DMS 273 (cell line): ENCODE data around the gene RAB5B.
"Not testable (repeated sequence)": the region's sequence is repeated elsewhere in the genome, so short reads cannot be mapped to it uniquely, and the experiment has no call there.

Experiments used
- DNase-seq: peaks from one replicate; lab custom pipeline; 2025; ENCODE audit not compliant: unreplicated experiment; lab: John Stamatoyannopoulos, UW

Gene RAB5B

DNA sequence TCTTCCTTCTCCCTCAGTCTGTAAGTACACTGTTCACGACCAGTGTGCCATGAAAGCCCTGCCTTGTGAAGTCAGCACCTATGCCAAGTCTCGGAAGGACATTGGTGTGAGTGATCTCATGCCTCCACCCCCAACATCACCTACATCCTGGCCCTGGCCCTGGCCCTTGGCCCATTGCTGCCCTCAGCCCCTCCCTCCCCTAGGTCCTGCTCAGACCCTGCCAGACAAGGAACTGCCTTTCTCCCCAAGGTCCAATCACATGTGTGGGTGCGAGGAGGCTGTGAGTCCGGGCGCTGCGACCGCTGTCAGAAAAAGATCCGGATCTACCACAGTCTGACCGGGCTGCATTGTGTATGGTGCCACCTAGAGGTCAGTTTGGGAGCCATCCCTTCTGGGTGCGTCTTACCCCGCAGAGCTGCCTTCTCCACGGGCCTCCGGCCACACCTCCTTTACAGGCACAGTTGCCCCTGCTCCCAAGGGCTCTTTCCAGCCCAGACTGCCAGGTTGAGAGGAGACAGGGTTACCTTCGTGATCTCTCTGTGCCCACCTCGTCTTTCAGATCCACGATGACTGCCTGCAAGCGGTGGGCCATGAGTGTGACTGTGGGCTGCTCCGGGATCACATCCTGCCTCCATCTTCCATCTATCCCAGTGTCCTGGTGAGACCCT is 33.7 kb upstream of the RAB5B start:
- DNase-seq, result peak; percentile 82

DNA sequence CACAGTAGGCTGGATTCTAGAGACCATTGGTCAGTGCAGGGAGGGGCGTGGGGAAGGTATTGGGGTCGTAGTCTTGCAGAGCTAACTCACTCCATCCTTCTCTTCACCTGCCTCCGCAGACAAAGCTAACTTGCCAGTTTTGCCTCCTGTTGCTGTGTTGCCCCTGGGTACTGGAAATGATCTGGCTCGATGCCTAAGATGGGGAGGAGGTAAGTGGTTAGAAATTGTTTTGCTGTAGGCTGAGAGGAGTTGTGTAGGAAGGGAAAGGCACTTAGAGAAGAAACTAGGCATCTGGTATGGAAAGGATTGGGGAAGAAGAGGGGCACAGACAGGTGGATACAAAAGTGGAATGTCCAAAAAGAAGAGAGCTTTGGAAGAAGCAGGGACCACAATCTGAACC is 31.8 kb upstream of the RAB5B start:
- no peak for DNase-seq

DNA sequence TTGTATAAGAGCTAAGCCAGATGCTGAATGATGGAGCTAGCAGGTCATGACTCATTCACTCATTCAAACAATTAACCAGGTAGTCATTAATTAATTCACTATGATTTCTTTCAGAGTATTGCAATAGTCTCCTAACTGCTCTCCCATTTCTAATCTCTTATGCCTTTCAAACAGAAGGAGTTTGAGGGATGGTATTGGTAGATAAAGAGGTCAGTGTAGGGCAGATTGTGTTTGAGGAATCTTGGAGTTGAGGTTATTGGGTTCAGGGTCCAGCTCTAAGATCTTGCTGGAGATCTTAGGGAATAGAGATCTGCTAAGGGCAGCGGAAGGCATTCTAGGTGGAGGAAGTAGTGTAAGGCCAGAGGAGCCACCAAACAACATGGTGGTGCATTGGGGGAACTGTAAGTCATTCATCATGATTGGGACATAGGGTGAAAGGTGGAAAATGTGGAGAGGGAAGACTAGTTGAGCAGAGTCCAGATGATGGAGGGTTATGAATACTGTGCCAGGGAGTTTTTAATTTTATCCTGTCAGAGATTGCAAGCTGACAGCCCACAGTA is 31.2 kb upstream of the RAB5B start:
- DNase-seq, result no peak

DNA sequence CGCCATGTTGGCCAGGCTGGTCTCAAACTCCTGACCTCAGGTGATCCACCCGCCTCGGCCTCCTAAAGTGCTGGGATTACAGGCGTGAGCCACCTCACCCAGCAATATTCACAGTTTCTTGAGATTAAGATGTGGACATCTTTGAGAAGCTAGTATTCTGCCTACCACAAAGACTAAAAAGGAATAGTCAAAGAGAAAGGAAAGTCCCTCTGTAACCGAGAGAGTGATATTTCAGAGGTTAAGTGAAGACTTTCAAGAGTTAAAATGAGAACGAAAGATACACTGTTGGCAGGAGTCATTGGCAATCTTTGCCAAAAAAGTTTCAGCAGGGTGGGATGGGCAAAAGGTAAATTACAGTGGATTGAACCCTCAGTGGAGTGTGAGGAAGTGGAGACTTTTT is 27.3 kb upstream of the RAB5B start:
- no peak for DNase-seq

DNA sequence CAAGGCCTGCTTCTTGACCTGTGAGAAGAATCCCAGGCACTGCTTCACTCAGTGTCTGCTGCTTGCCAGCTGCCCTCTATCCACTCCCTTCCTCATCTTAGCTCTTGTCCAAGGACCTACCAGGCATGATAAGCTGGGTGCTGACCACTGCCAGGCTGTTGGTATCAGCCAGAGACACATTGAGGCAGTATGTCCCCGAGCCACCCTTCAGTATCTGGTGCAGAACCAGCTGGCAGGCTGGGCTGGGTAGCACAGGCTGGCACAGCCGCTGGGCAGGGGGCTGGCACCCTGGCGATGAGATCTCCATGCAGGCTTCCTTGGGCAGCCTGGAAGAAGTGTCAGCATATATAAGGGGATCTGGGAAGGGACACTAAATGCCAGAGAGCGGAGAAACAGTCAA is 18.5 kb upstream of the RAB5B start:
- no peak for DNase-seq

DNA sequence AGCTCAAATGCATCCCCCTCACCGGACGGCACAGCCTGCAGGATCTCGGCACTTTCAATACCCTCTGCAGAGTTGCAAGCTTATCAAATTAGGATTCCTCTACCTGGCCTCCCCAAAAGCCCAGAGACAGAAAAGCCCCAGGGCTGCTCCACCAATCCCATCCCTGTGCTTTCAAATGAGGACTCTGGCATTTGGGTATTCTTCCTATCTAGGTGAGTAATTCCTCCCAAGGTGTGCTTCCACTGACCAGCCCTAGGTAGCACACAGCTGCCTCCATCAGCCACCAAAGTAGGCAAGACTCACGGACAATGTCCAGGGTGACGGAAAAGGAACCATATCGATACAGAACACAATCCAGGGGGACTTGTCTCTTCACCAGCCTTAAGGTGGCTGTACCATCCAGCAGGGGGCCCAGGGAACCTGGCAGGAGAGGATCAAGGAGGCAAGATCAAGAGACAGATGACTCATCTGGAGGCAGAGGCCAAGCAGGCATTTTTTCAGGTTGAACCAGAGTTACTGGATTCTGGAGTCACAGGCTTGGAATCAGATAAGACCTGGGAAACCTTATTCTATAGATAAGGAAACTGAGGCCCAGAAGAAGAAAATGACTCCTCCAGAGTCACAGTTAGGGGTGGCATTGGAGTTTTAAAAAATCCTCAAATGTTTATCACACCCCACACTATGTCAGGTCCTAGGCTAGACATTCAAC is 17.9 kb upstream of the RAB5B start:
- peak; percentile 43 for DNase-seq

DNA sequence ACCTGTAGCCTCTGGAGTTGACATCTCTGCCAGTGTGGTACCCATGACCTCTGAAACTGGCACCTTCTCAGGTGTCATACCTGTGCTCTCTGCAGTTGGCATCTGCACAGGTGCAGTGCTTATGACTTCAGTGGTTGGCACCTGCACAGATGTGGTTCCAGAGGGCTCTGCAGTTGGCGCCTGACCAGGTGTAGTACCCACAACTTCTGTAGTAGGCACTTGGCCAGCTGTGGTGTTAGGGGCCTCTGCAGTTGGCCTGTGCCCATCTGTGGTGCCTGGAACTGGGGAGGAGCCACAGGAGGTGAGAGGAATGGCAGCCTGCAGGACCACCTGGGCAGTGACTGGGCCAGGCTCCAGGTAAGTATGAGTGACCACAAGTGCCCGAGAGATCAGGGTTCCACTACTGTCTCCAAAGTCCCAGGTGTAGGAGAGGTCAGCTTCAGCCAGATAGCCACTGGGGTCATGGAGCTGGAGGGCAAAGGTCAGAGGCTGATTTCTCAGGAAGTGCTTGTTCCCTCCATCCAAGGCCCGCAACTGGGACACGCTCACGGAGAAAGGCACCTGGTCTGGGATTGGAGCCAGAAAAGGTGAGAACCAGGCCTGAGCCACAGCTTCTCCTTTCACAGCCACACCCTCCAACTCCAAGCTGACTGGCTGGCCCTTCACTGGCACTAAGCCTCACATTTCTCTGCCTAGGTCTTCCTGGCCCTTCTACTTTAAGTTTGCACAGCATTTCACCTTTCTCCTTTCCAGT is 16.6 kb upstream of the RAB5B start:
- no peak for DNase-seq

DNA sequence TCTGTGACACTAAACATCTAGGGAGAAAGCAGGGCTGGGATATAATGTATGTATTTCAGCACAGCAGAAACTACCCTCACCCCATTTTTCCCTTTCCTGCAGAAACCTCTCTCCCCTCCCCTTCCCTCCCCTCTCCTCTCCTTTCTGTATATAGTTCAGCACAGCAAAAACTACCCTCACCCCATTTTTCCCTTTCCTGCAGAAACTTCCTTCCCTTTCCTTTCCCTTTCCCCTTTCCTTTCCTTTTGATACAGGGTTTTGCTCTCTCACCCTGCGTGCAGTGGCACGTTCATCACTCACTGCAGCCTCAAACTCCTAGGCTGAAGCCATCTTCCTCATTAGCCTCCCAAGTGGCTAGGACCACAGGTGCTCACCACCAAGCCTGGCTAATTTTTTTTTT is 10.1 kb upstream of the RAB5B start:
- DNase-seq, result no peak

DNA sequence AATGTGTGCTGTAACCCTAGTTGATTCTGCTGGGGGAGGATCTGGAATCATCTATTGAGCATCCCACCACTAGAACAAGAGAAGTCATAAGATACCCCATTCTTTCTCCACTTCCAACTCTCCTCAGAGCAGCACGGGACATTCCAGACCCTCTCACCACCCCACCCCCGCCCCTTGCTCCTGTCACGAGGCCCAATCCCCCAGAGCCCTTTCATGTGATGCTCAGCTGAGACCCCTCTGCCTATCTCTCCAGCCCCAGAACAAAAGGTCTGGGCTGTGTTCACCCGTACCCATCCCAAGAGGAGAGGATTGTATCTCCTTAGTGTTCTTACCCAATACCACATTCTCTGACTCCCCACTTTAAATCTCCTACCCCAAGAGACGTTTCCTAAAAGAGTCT is 8.6 kb upstream of the RAB5B start:
- no peak for DNase-seq

DNA sequence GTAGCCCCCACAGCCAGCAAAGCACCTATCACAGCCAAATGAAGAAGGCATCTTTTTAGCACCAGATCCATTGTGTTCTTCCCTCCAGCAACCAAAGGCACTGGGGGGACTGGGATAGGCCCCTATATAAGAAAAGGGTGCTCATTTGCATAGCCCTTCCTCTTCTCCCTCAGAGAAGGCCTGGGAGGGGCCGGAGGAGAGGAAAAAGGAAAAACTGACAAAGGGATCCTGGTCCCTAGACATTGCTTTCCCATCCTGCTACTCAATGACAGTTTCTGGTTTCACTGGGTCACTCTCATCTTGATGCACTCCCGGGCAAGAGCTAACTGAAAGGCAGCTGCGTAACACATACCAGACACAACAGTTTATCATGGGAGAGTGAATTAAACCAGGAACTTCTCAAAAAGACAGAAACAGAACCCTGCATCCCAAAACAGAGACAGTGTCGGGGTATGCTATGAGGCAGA is 7.9 kb upstream of the RAB5B start, which contains the start of gene PMEL:
PMEL (minus strand) TSS at position 102 of the 467 bp plus-strand sequence; CDS start at position 71, 31 bp downstream.
- DNase-seq, result no peak

DNA sequence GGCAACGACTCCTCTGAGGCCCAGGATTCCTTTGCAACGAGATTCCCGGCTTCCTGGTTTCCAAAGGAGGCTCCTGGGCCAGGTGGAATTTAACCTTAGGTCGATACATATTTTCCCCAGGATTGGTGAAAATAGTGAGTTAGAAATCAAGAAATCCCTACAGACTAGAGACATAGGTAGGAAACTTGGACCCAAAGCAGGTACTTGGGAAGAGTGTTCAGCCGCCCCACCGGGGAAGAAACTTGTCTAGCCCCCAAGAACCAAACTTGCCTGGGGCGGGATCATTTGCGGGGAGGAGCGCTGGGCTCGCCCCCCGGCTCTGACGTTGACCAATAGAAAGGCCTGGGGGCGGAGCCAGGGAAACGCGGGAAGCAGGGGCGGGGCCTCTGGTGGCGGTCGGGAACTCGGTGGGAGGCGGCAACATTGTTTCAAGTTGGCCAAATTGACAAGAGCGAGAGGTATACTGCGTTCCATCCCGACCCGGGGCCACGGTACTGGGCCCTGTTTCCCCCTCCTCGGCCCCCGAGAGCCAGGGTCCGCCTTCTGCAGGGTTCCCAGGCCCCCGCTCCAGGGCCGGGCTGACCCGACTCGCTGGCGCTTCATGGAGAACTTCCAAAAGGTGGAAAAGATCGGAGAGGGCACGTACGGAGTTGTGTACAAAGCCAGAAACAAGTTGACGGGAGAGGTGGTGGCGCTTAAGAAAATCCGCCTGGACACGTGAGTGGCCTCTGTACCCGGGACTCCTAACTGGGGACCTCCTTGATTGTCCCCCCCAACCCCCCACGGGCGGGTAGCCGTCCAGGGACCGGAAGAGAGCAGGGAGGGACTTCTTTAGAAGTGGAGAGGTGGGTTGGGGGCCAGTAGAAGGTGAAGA is 7.2 kb upstream of the RAB5B start, which contains the start of gene CDK2:
CDK2 (plus strand) TSS at position 423 of the 874 bp plus-strand sequence; CDS start at position 602, 179 bp downstream.
- DNase-seq, result peak; percentile 92

DNA sequence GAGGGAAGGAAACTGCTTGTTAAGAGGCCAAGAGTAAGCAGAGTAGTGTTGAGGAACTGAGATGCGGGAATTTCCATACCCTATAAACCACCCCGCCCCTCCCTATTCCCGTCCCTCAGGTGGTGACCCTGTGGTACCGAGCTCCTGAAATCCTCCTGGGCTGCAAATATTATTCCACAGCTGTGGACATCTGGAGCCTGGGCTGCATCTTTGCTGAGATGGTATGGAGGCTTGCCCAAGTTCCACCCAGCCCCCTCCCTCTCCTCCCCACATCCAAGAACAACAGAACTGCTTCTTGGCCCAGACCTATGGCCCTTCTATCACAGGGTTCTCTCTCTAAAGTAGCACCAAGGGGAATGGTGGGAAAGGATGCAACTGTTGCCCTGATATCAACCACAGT is 4.5 kb upstream of the RAB5B start:
- no peak for DNase-seq

DNA sequence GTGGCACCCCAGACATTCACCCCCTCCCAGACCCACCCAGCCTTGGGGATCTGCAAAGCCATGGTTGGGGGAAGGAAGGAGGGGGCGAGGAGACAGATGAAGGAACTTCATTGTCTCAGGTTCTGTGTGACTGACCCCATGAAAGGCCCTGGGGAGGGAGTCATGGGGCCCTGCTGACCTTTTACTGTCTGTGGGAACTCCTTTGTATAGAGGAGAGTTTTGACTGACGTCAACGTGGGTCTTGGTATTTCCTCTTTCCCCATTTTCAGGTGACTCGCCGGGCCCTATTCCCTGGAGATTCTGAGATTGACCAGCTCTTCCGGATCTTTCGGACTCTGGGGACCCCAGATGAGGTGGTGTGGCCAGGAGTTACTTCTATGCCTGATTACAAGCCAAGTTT is 3.1 kb upstream of the RAB5B start:
- no peak for DNase-seq

DNA sequence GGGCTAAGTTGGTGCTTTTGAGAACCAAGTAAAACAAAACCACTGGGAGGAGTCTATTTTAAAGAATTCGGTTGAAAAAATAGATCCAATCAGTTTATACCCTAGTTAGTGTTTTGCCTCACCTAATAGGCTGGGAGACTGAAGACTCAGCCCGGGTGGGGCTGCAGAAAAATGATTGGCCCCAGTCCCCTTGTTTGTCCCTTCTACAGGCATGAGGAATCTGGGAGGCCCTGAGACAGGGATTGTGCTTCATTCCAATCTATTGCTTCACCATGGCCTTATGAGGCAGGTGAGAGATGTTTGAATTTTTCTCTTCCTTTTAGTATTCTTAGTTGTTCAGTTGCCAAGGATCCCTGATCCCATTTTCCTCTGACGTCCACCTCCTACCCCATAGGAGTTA is 1.8 kb upstream of the RAB5B start:
- peak; percentile 14 for DNase-seq

DNA sequence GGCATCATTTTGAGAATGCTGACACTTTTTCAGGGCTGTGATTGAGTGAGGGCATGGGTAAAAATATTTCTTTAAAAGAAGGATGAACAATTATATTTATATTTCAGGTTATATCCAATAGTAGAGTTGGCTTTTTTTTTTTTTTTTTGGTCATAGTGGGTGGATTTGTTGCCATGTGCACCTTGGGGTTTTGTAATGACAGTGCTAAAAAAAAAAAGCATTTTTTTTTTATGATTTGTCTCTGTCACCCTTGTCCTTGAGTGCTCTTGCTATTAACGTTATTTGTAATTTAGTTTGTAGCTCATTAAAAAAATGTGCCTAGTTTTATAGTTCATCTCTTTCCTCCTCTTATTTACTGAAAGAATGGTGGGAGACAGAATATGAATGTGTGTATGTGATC is 1.4 kb upstream of the RAB5B start:
- no peak for DNase-seq

DNA sequence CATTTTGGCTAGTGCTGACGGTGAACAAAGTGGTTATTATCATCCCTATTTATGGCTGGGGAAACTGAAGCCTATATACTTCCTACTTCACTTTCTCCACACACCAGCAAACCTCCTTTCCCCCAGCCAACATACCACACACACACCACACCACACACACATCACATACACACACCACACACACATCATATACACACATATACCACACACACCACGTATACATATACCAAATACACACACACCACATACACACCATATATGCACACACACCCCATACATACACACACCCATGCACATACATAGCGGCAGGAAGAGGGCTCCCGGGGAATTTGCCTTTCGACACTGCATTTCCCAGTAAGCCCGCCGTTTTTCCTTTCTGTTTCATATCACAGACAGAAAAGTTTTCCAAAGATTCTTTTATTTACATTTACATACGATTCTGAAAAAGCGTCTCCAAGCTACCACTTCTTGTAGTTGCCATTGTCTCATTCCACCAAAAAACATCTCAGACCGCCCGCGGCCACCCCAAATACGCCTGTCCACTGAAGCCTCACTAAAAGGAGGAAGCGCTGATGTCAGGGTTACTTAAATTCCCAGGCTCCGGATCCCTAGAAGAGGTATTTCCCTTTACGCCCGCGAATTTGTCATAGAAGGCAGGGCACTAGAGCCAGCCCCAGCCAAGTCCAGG is 823 bp upstream of the RAB5B start:
- no peak for DNase-seq

DNA sequence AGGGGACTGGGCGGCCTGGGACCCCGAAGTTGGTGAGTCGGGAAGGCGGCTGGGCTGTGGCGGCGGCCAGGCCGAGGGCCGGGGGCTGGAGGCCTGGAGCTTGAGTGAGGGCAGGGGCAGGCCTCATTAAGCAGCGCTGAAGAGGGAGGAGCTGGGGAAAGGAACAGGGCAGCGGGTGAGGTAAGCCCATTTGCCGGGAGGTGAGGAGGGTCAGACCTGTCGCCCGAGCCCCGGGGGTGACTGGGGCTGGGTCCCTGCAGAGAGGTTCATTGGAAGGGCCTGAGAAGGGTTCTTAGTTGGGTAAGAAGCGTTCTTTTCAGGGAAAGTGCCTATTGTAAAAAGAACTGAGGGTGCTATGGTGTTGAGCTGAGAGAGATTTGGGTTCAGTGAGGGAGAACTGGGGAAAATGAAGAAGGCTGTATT is 441 bp downstream of the RAB5B start:
- DNase-seq, result peak; percentile 49

DNA sequence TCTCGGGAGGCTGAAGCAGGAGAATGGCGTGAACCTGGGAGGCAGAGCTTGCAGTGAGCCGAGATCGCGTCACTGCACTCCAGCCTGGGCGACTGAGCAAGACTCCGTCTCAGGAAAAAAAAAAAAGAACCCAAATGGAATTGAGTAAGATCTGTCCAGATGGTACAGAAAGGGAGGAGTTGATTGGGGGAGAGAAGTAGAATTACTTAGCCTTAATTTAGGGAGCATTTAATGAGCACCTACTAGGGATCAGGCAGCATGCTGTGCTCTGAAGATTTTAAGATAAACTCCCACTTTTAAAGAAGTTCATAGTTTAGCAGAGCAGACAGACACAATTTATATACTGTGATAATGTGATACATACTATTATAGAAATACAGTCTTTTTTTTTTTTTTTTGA is 4.5 kb downstream of the RAB5B start:
- no peak for DNase-seq

DNA sequence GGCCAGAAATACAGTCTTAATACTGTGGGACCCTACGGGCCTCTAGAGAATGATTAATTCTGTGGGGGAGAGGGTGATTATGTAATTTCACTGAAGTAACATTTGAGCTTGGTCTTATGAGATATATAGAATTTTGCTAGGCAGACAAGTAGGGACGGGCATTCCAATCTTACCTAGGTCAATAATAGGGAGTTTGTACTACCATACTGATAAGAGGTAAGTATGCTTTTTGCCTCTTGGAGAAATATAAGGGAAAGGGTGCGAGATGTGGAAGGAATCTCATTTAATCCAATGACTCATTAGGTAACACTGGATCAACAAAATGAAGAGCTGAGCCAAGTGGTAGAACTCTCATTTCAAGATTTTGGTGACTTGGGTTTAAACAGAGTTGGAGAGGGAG is 5.2 kb downstream of the RAB5B start:
- DNase-seq, result no peak

DNA sequence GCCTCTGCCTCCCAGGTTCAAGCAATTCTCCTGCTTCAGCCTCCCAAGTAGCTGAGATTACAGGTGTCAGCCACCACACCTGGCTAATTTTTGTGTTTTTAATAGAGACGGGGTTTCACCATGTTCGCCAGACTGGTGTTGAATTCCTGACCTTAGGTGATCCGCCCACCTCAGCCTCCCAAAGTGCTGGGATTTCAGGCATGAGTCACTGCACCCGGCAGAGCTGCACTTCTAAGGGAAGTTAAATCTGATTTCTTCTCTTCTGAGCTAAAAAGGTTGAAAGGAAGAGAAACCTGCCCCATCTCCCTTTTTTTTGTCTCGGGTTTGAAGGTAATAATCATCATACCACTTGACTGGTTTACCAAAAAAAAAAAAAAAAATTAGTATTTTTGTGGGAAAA is 8.0 kb downstream of the RAB5B start:
- not testable (repeated sequence) for DNase-seq
